HG02973 (cell line): ENCODE results near the gene FAM107A.

Source experiments
- ATAC-seq: cut with Tn5 transposase; IDR thresholded peaks from one replicate; pipeline ENCODE4 v1.9.1; 2021; ENCODE audit warnings: moderate library complexity; ENCODE audit not compliant: unreplicated experiment

Gene FAM107A

GRCh38 chr3:58568572-58569286, 8.5 kb downstream of the FAM107A start:
- peak; percentile 48 for ATAC-seq

DNA sequence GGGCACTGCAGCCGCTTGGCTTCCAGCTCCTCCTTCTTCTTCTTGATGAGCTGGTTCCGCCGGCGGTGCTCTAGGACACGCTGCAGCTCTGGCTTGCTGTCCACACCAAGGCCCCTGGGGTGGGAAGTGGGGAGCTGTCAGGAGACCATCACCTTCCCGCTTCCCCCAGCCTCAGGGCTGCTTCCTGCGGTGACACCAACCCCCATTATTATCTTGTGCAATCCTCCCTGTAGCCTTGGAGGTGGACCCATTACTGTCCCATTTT, 10.0 kb downstream of the FAM107A start:
- ATAC-seq = no peak

DNA sequence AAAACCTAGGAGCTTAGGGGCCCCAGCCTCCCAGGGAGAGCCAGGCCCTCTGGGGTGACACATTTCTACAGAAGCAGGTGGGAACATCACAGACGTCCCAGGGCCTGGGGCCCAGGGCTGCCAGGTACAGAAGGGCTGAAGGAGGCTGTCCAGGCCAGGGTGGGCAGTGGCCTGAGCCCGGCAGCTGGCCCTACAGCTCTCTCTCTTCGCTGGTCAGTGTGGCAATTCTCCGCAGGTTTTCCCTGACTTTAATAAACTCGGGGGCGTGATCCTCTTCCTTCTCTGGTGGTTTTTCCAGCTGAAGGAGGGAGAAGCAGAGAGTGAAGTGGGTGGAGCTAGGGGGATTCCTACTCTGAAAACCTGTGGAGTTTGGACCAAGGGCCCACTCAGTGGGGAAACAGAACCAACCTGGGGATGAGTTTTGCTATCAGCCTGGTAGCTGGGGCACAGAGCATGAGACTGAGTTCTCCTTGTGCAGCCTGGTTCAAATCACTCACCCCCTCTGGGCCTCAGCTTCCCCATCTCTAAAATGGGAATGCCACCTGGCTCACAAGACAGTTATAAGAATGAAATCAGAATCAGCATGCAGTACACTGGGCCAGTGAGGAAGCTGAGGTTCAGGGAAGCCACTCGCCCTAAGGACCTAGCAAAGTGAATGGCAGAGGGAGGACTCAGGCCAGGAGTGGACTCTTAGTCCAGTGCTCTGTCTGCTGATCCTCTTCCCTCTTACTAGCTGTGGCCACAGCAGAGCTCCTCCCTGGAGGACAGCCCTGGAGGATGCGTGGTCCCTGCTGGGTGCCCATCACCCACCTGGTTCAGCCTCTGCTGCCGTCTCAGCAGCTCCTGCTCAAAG, 10.6 kb downstream of the FAM107A start:
- ATAC-seq = no peak

- ATAC-seq = no peak
Observed at GRCh38 chr3:58565621-58566397, 11.4 kb downstream of the FAM107A start.

GRCh38 chr3:58564456-58565160, 12.6 kb downstream of the FAM107A start:
- ATAC-seq = no peak

DNA sequence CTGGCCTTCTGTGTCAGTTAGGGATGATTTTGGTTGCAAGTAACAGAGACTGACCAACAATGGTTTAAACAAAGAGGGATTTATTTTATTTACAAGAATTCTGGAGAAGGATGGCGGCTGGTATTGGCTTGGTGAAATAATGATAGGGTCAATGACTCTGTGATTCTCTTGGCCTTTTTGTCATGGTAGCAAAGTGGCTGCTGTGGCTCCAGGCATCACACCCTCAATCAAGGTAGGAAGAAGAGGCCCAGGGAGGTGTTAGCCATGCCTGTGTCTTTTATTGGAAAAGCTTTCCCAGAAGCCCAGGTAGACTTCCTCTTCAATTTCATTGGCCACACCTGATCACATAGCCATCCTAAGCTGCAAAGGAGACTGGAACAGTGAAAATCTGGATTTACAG, 13.1 kb downstream of the FAM107A start:
- ATAC-seq = no peak

GRCh38 chr3:58563386-58564035, 13.7 kb downstream of the FAM107A start:
- no peak for ATAC-seq

DNA sequence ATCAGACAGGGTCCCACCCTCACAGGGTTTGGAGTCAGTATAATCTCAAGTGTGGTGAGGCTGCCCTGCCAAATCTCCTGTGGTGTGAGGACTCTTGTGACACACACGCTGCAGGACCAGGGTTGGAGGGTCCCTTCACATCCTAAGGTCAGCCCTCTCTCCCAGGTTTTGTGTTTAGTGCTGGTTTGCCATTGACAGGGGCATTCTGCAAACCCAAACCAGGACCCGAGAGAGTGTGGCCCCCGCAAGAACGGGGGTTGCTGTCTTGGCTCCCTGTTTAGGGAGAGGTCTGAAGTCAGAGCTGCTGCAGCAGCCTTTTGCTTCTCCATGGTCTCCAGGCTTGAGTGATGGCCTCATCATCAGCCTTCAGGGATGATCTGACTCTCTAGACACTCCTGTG, 14.7 kb downstream of the FAM107A start:
- no peak for ATAC-seq

DNA sequence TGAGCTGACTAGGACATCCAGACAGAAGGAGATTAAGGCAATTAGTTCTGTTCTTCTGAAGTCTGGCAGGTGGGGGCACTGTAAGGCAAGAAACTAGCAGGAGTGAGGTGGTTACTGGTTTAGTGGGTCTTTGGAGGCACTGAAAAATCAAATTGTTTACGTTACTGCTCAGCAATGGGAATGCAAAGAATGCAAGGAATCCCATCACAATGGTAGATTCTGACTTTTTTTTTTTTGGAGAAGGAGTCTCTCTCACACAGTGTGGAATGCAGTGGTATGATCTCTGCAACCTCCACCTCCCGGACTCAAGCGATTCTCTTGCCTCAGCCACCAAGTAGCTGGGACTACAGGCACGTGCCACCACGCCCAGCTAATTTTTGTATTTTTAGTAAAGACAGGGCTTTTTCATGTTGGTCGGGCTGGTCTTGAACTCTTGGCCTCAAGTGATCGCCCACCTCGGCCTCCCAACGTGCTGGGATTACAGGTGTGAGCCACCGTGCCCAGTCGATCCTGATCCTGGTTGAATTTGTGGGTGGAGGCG, 16.4 kb downstream of the FAM107A start:
- ATAC-seq = no peak

DNA sequence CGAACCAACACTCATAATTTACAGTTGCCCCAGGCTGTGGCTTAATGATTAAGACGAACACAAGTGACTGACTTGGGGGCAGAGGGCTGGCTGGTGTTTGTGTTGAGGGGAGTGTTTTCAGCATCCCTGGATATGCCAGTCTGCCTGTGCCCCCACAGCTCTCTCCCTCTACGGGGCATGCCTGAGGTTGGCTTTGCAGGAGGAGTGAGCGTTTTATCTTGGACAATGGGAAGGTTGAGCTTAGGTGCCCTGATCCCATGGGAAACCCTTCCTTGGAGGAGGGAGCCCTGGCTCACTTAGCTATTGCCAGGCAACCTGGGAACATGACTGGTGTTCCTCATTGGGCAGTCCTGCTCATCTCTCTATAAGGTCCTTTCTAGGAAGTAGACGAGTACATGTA, 17.6 kb downstream of the FAM107A start:
- ATAC-seq = no peak

DNA sequence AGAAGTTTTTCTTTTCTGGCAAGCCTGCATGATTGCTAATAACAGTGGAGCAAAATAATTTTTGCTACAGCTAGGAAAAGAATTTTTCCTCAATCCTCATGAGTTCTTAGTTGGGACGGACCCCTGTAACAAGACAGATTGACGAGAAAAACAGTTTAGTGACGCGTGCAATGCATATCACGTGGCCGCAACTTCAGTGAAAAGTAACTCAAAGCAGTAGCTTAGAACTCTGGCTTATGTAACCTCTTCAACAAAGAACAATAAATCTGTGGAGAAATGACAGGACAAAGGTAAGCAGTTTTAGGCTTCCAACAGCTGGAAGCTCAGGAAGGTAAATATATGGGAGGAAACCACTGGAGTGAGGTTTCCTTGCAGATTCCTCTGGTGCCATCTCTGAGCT, 19.7 kb downstream of the FAM107A start:
- ATAC-seq = no peak

- no peak for ATAC-seq
Observed at GRCh38 chr3:58556761-58557221, 20.4 kb downstream of the FAM107A start.

- no peak for ATAC-seq
Observed at GRCh38 chr3:58556001-58556400, 21.2 kb downstream of the FAM107A start.

- no peak for ATAC-seq
Observed at GRCh38 chr3:58555203-58555602, 22.0 kb downstream of the FAM107A start.

GRCh38 chr3:58553003-58553402, 24.2 kb downstream of the FAM107A start:
- ATAC-seq = no peak

- no peak for ATAC-seq
Observed at GRCh38 chr3:58551636-58552180, 25.5 kb downstream of the FAM107A start.

DNA sequence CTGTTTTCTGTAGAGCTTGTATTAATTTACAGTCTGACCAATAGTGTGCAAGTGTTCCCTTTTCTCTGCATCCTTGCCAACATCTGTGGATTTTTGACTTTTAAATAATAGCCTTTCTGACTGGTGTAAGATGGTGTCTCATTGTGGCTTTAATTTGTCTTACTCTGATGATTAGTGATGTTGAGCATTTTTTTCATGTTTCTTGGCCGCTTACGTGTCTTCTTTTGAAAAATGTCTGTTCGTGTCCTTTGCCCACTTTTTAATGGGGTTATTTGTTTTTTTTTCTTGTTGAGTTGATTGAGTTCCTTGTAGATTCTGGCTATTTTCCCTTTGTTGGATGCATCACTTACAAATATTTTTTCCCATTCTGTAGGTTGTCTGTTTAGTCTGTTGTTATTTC, 32.6 kb downstream of the FAM107A start:
- no peak for ATAC-seq

GRCh38 chr3:58540176-58540858, 36.9 kb downstream of the FAM107A start:
- no peak for ATAC-seq

GRCh38 chr3:58539626-58540025, 37.6 kb downstream of the FAM107A start:
- ATAC-seq = no peak
